ENCODE measurements around the gene DPP7.

DNA sequence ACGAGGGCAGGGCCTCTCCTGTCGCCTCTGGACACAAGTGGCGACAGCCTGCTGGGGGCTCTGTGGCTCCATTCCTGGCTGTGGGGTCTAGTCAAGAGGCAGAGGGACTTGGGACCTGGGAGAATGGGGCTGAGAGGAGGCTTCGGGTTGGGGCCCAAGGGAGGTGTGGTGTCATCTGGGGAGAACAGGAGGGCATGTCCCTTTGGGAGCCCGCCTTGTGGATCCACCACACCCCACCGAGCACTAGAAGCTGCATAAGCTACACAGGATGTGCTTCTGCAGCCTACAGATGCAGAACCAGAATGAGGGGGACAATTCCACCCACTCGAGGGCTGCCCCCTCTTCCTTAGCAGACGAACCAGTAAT, 31.6 kb downstream of the DPP7 start:
- TF ChIP-seq MAFK (IDR thresholded peaks at IDR 0.05; ENCODE audit: low read depth, low read length) (no peak), POLR2A (IDR thresholded peaks at IDR 0.05; ENCODE audit: low read depth, low read length) (no peak), USF2 (IDR thresholded peaks at IDR 0.05; ENCODE audit: low read depth, low read length) (no peak), CHD1 (IDR thresholded peaks at IDR 0.05; ENCODE audit: low read depth, low read length) (no peak), CEBPB (IDR thresholded peaks at IDR 0.05; ENCODE audit: low read depth, low read length) (no peak), RAD21 (IDR thresholded peaks at IDR 0.05; ENCODE audit: low read length) (no peak), MXI1 (IDR thresholded peaks at IDR 0.05; ENCODE audit: borderline replicate concordance, low read depth, low read length) (no peak)
- TF ChIP-seq, protein P1, sequence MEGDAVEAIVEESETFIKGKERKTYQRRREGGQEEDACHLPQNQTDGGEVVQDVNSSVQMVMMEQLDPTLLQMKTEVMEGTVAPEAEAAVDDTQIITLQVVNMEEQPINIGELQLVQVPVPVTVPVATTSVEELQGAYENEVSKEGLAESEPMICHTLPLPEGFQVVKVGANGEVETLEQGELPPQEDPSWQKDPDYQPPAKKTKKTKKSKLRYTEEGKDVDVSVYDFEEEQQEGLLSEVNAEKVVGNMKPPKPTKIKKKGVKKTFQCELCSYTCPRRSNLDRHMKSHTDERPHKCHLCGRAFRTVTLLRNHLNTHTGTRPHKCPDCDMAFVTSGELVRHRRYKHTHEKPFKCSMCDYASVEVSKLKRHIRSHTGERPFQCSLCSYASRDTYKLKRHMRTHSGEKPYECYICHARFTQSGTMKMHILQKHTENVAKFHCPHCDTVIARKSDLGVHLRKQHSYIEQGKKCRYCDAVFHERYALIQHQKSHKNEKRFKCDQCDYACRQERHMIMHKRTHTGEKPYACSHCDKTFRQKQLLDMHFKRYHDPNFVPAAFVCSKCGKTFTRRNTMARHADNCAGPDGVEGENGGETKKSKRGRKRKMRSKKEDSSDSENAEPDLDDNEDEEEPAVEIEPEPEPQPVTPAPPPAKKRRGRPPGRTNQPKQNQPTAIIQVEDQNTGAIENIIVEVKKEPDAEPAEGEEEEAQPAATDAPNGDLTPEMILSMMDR (conservative IDR thresholded peaks at IDR 0.05; ENCODE audit: low read depth, low read length): no peak

Data from IMR-90 (cell line).